GM21381 (cell line): Measurements from ENCODE around the gene BTNL8.

ENCODE experiments used
- ATAC-seq: cut with Tn5 transposase; IDR thresholded peaks from one replicate; pipeline ENCODE4 v1.9.1; 2021; ENCODE audit warnings: mild to moderate bottlenecking, moderate library complexity; ENCODE audit not compliant: unreplicated experiment

BTNL8 gene

DNA sequence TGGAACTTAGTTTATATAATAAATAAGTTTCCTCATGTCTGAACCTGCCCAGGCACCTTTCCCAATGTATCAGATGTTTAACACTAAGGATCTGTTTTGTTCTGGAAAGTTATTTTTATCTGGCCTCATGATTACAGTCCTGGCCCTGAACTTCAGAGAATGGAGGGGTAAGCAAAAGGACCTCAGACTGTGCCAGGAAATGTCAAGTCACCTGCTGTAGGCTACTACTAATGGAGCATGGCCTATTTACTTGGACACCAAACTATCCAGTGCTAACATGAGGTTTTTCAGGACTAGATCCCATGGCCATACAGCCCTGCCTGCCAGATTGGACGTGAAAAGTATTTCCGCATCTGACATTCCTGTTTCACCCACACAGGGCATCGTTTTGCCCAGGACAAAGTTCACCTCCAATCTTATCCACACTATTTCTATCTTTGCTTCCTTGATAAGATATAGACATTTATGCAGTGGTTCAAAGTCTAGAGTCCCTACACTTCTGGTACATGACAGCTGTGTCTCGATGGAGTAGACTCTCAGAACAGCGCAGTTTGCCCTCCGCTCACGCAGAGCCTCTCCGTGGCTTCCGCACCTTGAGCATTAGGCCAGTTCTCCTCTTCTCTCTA lies at the start of gene BTNL8:
TSS of gene BTNL8 (plus strand) at position 539 of the 626 bp plus-strand sequence. CDS start 152 bp downstream, outside the sequence.
- ATAC-seq, result no peak

- ATAC-seq, result no peak
Measured at GRCh38 chr5:180849827-180850226, 49.1 kb upstream of the BTNL8 start.

DNA sequence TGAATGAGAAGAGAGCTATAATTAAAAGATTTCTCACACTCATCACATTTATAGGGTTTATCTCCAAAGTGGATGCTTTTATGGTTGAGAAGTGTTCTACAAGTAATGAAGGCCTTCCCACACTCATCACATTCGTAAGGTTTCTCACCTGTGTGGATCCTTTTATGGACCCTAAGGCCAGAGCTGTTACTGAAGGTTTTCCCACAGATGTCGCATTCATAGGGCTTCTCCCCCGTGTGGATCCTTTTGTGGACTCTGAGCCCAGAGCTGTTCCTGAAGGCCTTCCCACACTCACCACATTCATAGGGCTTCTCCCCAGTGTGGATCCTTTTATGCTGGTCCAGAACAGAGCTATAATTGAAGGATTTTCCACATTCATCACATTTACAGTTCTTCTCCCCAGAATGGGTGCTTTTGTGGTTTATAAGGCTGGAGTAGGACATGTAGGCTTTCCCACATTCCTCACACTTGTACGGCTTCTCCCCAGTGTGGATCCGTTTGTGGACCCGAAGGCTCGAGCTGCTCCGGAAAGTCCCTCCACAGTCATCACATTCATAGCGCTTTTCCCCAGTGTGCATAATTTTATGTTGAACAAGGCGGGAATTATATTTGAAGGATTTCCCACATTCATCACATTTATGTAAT lies 48.4 kb upstream of the BTNL8 start:
- ATAC-seq, result no peak

- ATAC-seq, result no peak
Measured at GRCh38 chr5:180852495-180852894, 46.5 kb upstream of the BTNL8 start.

DNA sequence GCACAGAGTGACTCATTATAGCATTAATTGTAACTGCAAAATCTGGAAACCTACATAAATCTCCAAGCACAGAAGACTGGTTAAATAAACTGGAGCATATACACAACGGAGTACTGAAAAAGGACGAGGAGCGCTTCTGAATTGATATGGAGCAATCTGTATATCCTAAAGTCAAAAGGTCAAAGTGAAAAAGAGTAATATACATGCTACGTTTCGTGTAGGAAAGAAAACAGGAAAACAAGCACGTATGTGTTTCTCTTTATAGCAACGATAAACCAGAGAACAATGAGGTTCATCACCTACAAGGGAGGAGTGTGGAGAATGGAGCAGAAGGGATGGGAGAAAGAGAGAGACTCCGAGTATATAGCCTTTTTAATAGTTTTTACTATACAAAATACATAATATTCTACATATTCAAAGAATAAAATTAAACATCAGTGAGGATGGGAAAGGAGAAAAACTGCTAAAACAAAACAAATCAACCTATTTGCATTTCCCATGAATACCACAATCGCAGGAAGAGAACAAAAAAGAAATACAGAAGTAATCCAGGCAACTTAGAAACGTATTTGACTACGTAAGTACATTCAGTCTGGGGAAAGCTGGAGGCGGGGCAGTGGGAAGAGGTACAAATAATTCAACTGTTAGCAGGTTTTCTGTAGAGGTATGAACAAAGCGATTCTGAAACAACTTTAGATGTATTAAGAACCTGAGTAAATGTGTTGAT lies 45.7 kb upstream of the BTNL8 start:
- no peak for ATAC-seq

DNA sequence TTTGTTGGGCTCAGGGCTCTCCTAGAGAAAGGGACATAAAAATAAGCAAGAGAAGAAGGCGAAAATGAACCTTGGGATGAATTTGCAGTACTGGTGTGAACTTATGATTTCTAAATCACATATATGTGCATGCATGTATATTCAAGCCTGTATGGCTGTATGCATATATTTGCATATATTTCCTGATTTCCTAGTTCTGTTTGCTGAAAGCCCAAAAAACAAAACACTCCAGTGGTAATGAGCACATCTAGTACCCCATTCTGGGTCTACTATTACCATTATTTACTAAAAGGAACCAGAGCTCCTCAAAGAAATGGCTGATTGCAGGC lies 45.1 kb upstream of the BTNL8 start:
- no peak for ATAC-seq

DNA sequence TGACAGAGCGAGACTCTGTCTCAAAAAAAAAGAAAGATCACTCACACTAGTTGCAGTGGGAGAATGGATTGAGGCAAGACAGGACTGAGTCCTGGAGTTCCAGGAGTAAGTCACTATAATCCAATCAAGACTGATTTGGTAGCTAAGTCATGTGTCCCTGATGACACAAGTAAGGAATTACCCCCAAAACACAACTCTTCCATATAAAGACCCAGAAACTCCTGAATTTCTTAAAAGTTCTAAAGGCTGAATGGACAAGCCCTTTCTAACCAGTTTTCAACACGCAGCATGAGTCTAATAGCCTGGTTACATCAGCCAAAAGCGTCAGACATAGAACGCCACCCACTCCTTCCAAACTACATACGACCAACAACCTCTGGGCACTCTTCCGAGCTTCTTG lies 40.4 kb upstream of the BTNL8 start:
- no peak for ATAC-seq

- ATAC-seq, result peak; percentile 41
Measured at GRCh38 chr5:180860273-180860886, 38.6 kb upstream of the BTNL8 start.

DNA sequence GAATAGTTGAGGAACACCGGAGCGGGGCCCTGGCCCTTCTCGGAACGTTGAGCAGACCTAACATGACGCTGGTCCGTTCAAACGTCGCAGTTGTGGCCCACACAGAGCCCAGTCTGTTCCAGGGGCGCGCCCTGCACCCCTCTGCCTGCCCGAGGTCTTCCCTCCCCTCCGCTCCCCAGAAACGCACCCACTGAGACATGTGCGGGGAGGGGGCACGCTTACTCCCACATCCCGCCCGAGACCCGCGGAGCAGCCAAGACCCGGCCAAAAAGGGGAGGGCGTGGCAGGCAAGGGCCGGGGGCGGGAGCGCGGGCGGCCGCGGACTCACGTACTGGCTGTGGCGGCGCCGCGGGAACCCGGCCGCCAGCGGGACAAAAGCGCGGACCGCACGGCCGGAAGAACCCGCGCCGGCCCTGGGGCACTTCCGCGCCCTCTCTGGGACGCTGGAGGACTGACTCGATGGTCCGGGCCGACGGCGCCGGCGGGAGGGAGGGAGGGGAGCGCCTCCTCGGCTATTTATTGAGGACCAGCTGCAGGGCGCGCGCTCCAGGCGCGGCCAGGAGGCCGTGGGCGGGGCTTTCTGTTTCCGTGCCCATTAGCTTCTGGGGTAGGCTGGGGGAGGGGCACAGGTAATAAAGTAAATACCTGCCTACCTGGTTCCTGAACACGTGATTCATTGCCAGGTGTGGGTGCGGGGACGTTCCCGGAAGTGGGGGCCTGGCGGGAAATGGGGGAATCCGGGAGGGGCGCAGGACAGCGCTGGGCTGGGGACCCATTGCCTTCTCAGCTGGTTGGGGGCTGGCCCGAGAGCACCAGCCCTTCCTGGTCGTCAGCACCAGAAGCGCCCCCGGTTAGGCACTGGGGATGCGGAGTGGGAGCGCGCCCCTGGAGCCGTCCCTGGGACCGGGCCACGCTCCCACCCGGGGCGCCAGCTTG lies 37.8 kb upstream of the BTNL8 start, which contains the start of gene ZFP62:
TSS of gene ZFP62 (minus strand) at position 390 of the 936 bp plus-strand sequence. CDS start at position 333, 57 bp downstream.
- peak; percentile 88 for ATAC-seq

- ATAC-seq, result no peak
Measured at GRCh38 chr5:180862645-180863044, 36.3 kb upstream of the BTNL8 start.

DNA sequence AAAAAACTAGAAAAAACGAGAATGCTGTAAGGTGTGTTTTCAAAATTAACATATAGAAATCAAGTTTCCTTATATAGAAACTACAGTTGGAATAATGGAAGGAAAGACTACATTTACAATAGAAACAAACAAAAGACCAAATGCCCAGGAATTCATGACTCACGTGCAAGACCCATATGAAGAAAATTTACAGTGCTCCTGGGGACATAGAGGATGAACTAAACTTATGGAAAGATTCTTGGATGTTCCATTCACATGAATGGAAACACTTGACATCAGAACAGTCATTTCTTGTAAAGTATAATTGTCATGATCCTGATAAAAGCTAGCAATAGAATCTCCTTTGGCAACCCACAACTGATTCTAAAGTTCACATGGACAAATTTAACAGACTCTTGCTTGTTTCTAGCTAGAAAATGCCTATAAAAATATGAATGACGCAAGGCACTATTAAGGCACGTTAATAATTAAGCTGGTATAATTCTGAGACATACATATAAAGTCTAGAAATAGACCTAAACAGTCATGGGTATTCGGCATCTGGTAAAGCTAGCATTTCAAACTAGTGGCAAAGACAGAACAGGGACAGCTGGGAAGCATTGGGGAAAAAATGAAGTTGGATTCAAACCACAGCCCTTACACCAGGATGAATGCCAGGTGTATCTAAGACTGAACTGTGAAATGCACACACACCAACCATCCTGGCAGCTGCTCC lies 32.8 kb upstream of the BTNL8 start:
- ATAC-seq, result no peak

DNA sequence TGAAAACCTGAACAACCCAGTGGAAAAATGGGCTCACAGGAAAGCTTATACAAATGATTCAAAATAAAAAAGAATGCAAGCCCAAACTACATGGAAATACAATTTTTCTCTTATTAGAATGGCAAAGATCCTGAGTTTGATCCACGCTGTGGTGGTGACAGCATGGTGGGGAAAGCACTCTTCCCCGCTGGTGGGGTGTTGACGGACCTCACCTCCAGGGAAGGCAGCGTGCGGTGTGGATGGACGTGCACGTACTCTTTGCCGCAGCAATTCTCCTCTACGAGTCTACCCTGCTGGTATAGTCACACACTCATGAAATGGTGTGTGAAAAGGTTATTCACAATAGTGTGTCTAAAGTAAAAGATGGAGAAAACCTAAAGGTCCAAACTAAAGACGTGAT lies 32.0 kb upstream of the BTNL8 start:
- ATAC-seq, result no peak

GRCh38 chr5:180868960-180869359 lies 30.0 kb upstream of the BTNL8 start:
- no peak for ATAC-seq

GRCh38 chr5:180869587-180869986 lies 29.4 kb upstream of the BTNL8 start:
- ATAC-seq, result no peak

- no peak for ATAC-seq
Measured at GRCh38 chr5:180870276-180871068, 28.5 kb upstream of the BTNL8 start.

DNA sequence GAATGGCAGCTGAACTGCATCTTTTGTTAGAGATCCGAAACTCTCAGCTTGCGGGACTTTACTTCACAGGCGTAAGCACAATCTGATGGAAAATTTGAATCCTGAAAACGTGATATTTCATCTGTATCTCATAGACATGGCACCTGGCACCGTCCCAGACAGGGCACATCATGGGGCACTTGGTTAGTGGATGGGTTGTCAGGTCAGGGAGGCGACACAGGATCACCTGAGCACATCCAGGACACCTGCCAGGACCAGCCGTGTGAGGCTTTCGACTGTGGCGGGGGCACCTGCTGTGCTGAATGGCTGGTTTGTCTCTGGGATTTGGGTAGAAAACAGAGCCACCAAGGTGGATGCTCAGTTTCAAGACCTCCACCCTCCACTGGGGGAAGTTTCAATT lies 26.5 kb upstream of the BTNL8 start:
- ATAC-seq, result no peak

- ATAC-seq, result no peak
Measured at GRCh38 chr5:180873615-180874520, 25.1 kb upstream of the BTNL8 start.
